Tibial nerve (tissue), 4 donors: ENCODE data around the gene INKA2. TPM values are rescaled to one million over a fixed set of nuclear protein-coding genes. Genes with fewer than 3 reads are reported as not detected.

Source experiments
- DNase-seq, 2 donors: peaks; one replicate each; pipeline ENCODE4 v3.0.0-alpha.2; 2019; ENCODE audit warnings: low spot score in 2 of 2
- H3K27ac ChIP-seq, 4 donors: fragments of 200-600 bp; sonication (generic) in 3 of 4; one replicate each; pipeline ENCODE4 v1.5.1; 2017 to 2019; ENCODE audit warnings: mild to moderate bottlenecking in 1 of 4
- H3K27me3 ChIP-seq, 2 donors: fragments of 200-600 bp; sonication (generic) in 1 of 2; one replicate each; pipeline versions ENCODE4 v1.5.1 to v1.6.0; 2017 to 2019
- H3K36me3 ChIP-seq, 3 donors: fragments of 200-600 bp; sonication (generic); one replicate each; pipeline ENCODE4 v1.5.1; 2018 to 2019
- H3K4me1 ChIP-seq, 4 donors: fragments of 200-600 bp; sonication (generic) in 3 of 4; one replicate each; pipeline ENCODE4 v1.5.1; 2017 to 2019
- H3K4me3 ChIP-seq, 4 donors: fragments of 200-600 bp; sonication (generic) in 3 of 4; one replicate each; pipeline ENCODE4 v1.5.1; 2017 to 2019; ENCODE audit warnings: mild to moderate bottlenecking in 1 of 4, moderate library complexity in 1 of 4
- H3K9me3 ChIP-seq, 4 donors: fragments of 200-600 bp; sonication (generic) in 3 of 4; one replicate each; pipeline ENCODE4 v1.5.1; 2017 to 2019
- CTCF ChIP-seq, 5 experiments: fragments of 200-600 bp in 3 of 5; fragments of 450-650 bp in 2 of 5; sonication (generic) in 3 of 5; IDR thresholded peaks; one replicate each; pipeline ENCODE4 v1.5.1; 2016 to 2019; ENCODE audit warnings: antibody characterized with exemption in 5 of 5, mild to moderate bottlenecking in 3 of 5, moderate library complexity in 2 of 5
- EP300 ChIP-seq, 2 donors: sonication (generic); formaldehyde crosslinking; IDR thresholded peaks; one replicate each; pipeline ENCODE4 v1.6.1; 2017; ENCODE audit warnings: antibody characterized with exemption in 2 of 2, mild to moderate bottlenecking in 1 of 2
- POLR2A ChIP-seq, 2 donors: fragments of 450-650 bp; IDR thresholded peaks; one replicate each; pipeline ENCODE4 v1.6.1; 2017; ENCODE audit warnings: antibody characterized with exemption in 2 of 2, mild to moderate bottlenecking in 2 of 2, moderate library complexity in 2 of 2
- WGBS, 2 donors: methylation state at CpG; one replicate each; pipeline ENCODE4 v1.1.5; 2018; 5-methylcytosine and 5-hydroxymethylcytosine counted together
- total RNA-seq, 4 donors: library from RNA; depleted of rRNA; stranded (reverse); fragments of >200 nt; gene quantifications; one replicate each; pipeline ENCODE4 v1.1.0, GENCODE V29; 2016

Gene INKA2
- total RNA-seq, 4 donors from 2014 or later, result 6.3 to 11.8 (median 7.9) TPM

DNA sequence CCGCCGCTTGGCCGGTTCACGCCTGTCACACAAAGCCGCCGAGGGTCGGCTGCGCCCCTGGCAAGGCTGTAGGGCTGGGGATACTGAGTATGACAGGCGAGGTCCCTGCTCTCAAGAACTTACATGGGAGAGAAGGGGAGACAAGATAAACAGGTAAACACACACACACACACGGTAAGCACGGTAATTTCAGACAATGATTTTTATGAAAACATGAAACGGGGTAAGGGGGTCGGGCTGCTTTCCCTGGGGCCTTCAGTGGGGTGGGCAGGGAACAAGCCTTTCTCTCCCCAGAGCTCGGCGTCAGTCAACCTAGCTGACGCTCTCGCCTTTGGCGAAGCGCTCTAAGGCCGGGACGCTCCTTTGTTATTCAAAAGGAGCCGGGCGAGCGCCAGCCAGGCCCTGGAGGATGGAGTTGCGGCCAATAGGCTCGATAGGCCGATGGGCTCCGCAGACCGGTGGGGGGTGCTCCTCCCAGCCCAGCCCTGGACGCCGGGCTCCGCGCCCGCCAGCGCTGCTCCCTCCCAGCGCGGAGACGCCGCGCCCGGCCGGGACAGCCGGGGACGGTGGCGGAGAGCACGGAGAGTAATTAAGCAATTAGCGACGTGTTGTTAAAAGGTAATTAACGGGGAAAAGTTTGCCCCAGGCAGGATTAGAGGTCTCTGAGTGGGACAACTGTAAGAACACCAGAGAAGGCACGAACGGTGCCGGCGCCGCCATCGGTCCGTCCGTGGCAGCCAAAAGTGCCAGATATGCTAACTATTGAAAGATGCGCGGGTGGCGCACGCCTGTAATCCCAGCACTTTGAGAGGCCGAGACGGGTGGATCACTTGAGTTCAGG is 950 bp upstream of the INKA2 start:
- peak overlapping the region; percentile 77 to 94 (median 85) for H3K27ac ChIP-seq
- DNase-seq, result peak in 1 of 2 donors; percentile 22
- WGBS, 2 donors, result 2% methylated on average over 61 to 63 of the region's 63 CpGs
- H3K4me1 ChIP-seq, result peaks cover 0 to 50% (median 35%) of the 10 kb centered on the region in 4 donors
- H3K4me3 ChIP-seq, result peak overlapping the region; percentile 54 to 73 (median 62)
- H3K9me3 ChIP-seq, result no peaks in the 10 kb centered on the region
- no peak for TF ChIP-seq EP300 (IDR thresholded peaks at IDR 0.05)
- TF ChIP-seq POLR2A (IDR thresholded peaks at IDR 0.05), result no peak
- TF ChIP-seq CTCF (IDR thresholded peaks at IDR 0.05), result no peak
- H3K36me3 ChIP-seq, result no peaks in the 10 kb centered on the region
- no peaks in the 10 kb centered on the region for H3K27me3 ChIP-seq

GRCh38 chr1:111738436-111739193 is 580 bp downstream of the INKA2 start:
- WGBS, 2 donors, result 1% methylated on average over 47 to 55 of the region's 61 CpGs
- Histone ChIP-seq H3K4me1 (peaks cover 0 to 65% (median 46%) of the 10 kb centered on the region in 4 donors), H3K4me3 (peak overlapping the region; percentile 54 to 73 (median 62)), H3K27me3 (no peaks in the 10 kb centered on the region), H3K9me3 (no peaks in the 10 kb centered on the region), H3K36me3 (no peaks in the 10 kb centered on the region), H3K27ac (peak overlapping the region; percentile 77 to 94 (median 85))
- peak; percentile 28 to 38 for DNase-seq
- TF ChIP-seq EP300 (IDR thresholded peaks at IDR 0.05) (peak in 1 of 2 donors; percentile 34), CTCF (IDR thresholded peaks at IDR 0.05) (no peak), POLR2A (IDR thresholded peaks at IDR 0.05) (peak in 1 of 2 donors; percentile 29)

- H3K9me3 ChIP-seq, result no peaks in the 10 kb centered on the region
- peak overlapping the region; percentile 54 to 73 (median 62) for H3K4me3 ChIP-seq
- 15 to 17% methylated on average over 9 of the region's 9 CpGs for WGBS, 2 donors
- no peak for DNase-seq
- H3K36me3 ChIP-seq, result no peaks in the 10 kb centered on the region
- TF ChIP-seq CTCF (IDR thresholded peaks at IDR 0.05), result no peak
- TF ChIP-seq EP300 (IDR thresholded peaks at IDR 0.05), result no peak
- no peak for TF ChIP-seq POLR2A (IDR thresholded peaks at IDR 0.05)
- peaks cover 0 to 70% (median 51%) of the 10 kb centered on the region in 4 donors for H3K4me1 ChIP-seq
- H3K27me3 ChIP-seq, result no peaks in the 10 kb centered on the region
- H3K27ac ChIP-seq, result peak overlapping the region; percentile 77 to 94 (median 85)
Observed at GRCh38 chr1:111738133-111738435, 1.1 kb downstream of the INKA2 start.

DNA sequence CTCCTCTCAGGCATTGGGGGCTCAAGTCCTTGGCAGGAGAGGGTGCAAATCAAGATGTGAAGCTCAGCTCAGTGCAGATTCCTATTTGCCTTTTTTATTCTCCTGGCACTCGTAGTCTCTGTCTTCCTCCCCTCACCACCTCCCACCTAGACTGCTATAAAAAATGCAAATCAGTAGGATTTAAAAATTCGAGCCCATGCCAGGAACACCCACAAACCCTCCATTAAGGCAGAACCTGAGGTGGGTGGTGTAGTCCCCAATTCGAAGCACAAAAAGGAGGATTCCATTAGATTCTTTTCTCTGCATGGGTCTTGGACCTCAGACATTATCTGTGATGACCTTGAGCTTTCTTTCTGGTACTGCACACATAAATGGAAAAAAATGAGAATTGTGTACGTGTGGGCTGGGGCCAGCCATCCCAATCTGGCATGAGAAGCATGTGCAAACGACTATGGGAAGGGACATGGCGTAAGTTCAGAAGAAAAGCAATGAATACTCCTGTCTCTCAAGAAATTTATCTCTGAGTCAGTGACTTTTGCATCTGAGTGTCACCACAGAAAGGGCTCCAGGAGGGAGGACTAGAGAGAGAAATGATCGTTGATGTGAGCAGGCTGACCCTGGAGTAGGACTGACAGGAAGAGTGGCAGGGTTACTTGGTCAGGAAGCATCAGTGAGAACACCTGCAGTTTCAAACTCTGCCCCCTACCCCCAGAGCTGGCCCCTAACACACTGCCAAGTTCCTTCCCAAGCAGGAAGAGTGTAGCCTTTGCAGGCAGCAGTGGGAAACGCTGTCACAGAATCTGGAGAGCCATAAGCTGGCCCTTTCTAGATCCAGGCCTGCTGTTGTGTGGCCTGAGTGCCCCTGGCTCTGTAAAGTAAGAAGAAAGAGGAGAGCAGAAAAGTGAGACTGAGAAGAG is 1.7 kb downstream of the INKA2 start:
- 30 to 31% methylated on average over 8 of the region's 8 CpGs for whole genome bisulfite sequencing, 2 donors
- no peak for TF ChIP-seq EP300 (IDR thresholded peaks at IDR 0.05)
- TF ChIP-seq CTCF (IDR thresholded peaks at IDR 0.05), result no peak
- no peak for TF ChIP-seq POLR2A (IDR thresholded peaks at IDR 0.05)
- Histone ChIP-seq H3K4me3 (peak overlapping the region; percentile 54 to 73 (median 62)), H3K36me3 (no peaks in the 10 kb centered on the region), H3K4me1 (peaks cover 0 to 77% (median 56%) of the 10 kb centered on the region in 4 donors), H3K27ac (peak overlapping the region; percentile 77 to 94 (median 85)), H3K27me3 (no peaks in the 10 kb centered on the region), H3K9me3 (no peaks in the 10 kb centered on the region)
- DNase-seq, result no peak
